HepG2 (cell line): Measurements from ENCODE around the gene CER1.

Experiments used
- CTCF ChIP-seq: sonication (generic); formaldehyde crosslinking; IDR thresholded peaks from 2 replicates; pipeline ENCODE4 v1.5.0; 2020; ENCODE audit warnings: mild to moderate bottlenecking, missing genetic modification reagents, moderate library complexity
- HDAC2 ChIP-seq: sonication (generic); formaldehyde crosslinking; IDR thresholded peaks from 2 replicates; pipeline ENCODE4 v1.4.0; 2020; ENCODE audit warnings: missing genetic modification reagents
- POLR2A ChIP-seq, 2 experiments: IDR thresholded peaks; 2 replicates each; pipeline ENCODE4 v1.6.1; 2011; ENCODE audit warnings: low read depth in 2 of 2, low read length in 2 of 2, mild to moderate bottlenecking in 1 of 2, moderate library complexity in 1 of 2; ENCODE audit not compliant: insufficient read depth in 1 of 2
- RBFOX2 ChIP-seq: fragments of 200-400 bp; formaldehyde crosslinking; IDR thresholded peaks from 2 replicates; pipeline ENCODE4 v1.6.1; 2017; ENCODE audit warnings: low read depth, mild to moderate bottlenecking, low read length
- ZMAT3 ChIP-seq: sonication (generic); formaldehyde crosslinking; conservative IDR thresholded peaks from 2 replicates; pipeline ENCODE4 v1.7.0; 2021; ENCODE audit warnings: missing genetic modification reagents
- ZMYM2 ChIP-seq: sonication (generic); formaldehyde crosslinking; IDR thresholded peaks from 2 replicates; pipeline ENCODE4 v1.8.0; 2022; ENCODE audit warnings: mild to moderate bottlenecking, missing genetic modification reagents
- ZNF33A ChIP-seq: sonication (generic); formaldehyde crosslinking; IDR thresholded peaks from 2 replicates; pipeline ENCODE4 v1.5.1; 2020; ENCODE audit warnings: missing genetic modification reagents, mild to moderate bottlenecking, moderate library complexity, borderline replicate concordance

- TF ChIP-seq ZNF33A (no peak), CTCF (CRISPR knock-in tag) (no peak), POLR2A (IDR thresholded peaks at IDR 0.05; ENCODE audit: insufficient read depth in 1 of 2, low read depth in 2 of 2, low read length in 2 of 2) (no peak), RBFOX2 (no peak), ZMYM2 (no peak), HDAC2 (CRISPR knock-in tag) (no peak), ZMAT3 (CRISPR knock-in tag) (no peak)
Observed at GRCh38 chr9:14674630-14675029, 47.9 kb downstream of the CER1 start.
